Vagina (tissue), 2 donors: ENCODE results near the gene NAA20. TPM values are rescaled to one million over a fixed set of nuclear protein-coding genes. Genes with fewer than 3 reads are reported as not detected.
A peak's percentile ranks its signal among the peaks of the same experiment; 100 is the strongest.

ENCODE experiments used
- DNase-seq, 2 donors: peaks; one replicate each; pipeline ENCODE4 v3.0.0-alpha.2; 2017; ENCODE audit errors: extremely low spot score in 2 of 2
- H3K27ac ChIP-seq: fragments of 200-600 bp; sonication (generic); one replicate; pipeline ENCODE4 v1.5.1; 2019
- H3K27me3 ChIP-seq: fragments of 200-600 bp; sonication (generic); one replicate; pipeline ENCODE4 v1.5.1; 2019
- H3K36me3 ChIP-seq, 2 donors: fragments of 200-600 bp; sonication (generic); one replicate each; pipeline ENCODE4 v1.5.1; 2017 to 2019
- H3K4me1 ChIP-seq: fragments of 200-600 bp; sonication (generic); one replicate; pipeline ENCODE4 v1.5.1; 2019
- H3K4me3 ChIP-seq, 2 donors: fragments of 200-600 bp; sonication (generic); 1 replicate in 1 of 2; 2 replicates in 1 of 2; pipeline ENCODE4 v1.5.1; 2016 to 2019
- H3K9me3 ChIP-seq: fragments of 200-600 bp; sonication (generic); one replicate; pipeline ENCODE4 v1.5.1; 2019
- POLR2A ChIP-seq, 2 donors: fragments of 450-650 bp; IDR thresholded peaks; one replicate each; pipeline ENCODE4 v1.6.1; 2017; ENCODE audit warnings: antibody characterized with exemption in 2 of 2, mild to moderate bottlenecking in 2 of 2, moderate library complexity in 2 of 2
- POLR2AphosphoS5 ChIP-seq, 2 donors: sonication (generic); formaldehyde crosslinking; IDR thresholded peaks; one replicate each; pipeline ENCODE4 v1.9.0; 2017; ENCODE audit warnings: antibody characterized with exemption in 2 of 2, mild to moderate bottlenecking in 2 of 2, low read depth in 1 of 2; ENCODE audit not compliant: insufficient read depth in 1 of 2
- intact Hi-C: fragments of 100-400 bp; cut with DNase I; formaldehyde crosslinking; loops from one replicate; pipeline ENCODE4 v1.15.1; 2023
- total RNA-seq: library from RNA; depleted of rRNA; stranded (reverse); fragments of >200 nt; gene quantifications from one replicate; pipeline ENCODE4 v1.2.3, GENCODE V29; 2016
- TF ChIP-seq, protein P1 (sequence below), 3 experiments: fragments of 450-650 bp in 2 of 3; fragments of 200-600 bp in 1 of 3; sonication (generic) in 1 of 3; IDR thresholded peaks; one replicate each; pipeline ENCODE4 v1.5.1; 2017 to 2019; ENCODE audit warnings: antibody characterized with exemption in 3 of 3, mild to moderate bottlenecking in 2 of 3, moderate library complexity in 2 of 3

The NAA20 gene
- total RNA-seq, 1 donor from 2014 or later, result 28.2 TPM

GRCh38 chr20:19996222-19996621 is 20.9 kb upstream of the NAA20 start:
- TF ChIP-seq POLR2AphosphoS5 (IDR thresholded peaks at IDR 0.05; ENCODE audit: insufficient read depth in 1 of 2, low read depth in 1 of 2) (no peak), POLR2A (IDR thresholded peaks at IDR 0.05) (no peak)
- TF ChIP-seq, protein P1, sequence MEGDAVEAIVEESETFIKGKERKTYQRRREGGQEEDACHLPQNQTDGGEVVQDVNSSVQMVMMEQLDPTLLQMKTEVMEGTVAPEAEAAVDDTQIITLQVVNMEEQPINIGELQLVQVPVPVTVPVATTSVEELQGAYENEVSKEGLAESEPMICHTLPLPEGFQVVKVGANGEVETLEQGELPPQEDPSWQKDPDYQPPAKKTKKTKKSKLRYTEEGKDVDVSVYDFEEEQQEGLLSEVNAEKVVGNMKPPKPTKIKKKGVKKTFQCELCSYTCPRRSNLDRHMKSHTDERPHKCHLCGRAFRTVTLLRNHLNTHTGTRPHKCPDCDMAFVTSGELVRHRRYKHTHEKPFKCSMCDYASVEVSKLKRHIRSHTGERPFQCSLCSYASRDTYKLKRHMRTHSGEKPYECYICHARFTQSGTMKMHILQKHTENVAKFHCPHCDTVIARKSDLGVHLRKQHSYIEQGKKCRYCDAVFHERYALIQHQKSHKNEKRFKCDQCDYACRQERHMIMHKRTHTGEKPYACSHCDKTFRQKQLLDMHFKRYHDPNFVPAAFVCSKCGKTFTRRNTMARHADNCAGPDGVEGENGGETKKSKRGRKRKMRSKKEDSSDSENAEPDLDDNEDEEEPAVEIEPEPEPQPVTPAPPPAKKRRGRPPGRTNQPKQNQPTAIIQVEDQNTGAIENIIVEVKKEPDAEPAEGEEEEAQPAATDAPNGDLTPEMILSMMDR (IDR thresholded peaks at IDR 0.05), result no peak
- intact Hi-C loops, result loop anchor here (5.0 to 10.0 kb wide), 3 partner anchors 111 to 301 kb away; no protein-coding TSS in a partner anchor
- Histone ChIP-seq H3K27ac (no peak overlapping the region), H3K9me3 (no peaks in the 10 kb centered on the region), H3K36me3 (peaks cover 0 to 69% of the 10 kb centered on the region in 2 donors), H3K4me1 (peaks cover 39% of the 10 kb centered on the region), H3K27me3 (no peaks in the 10 kb centered on the region), H3K4me3 (no peak overlapping the region)
- no peak for DNase-seq

- Histone ChIP-seq H3K36me3 (peaks cover 0 to 62% of the 10 kb centered on the region in 2 donors), H3K27me3 (no peaks in the 10 kb centered on the region), H3K27ac (peak overlapping the region; percentile 5), H3K4me1 (peaks cover 37% of the 10 kb centered on the region), H3K4me3 (no peak overlapping the region), H3K9me3 (no peaks in the 10 kb centered on the region)
- no peak for DNase-seq
- TF ChIP-seq, protein P1 (IDR thresholded peaks at IDR 0.05), result no peak
- TF ChIP-seq POLR2A (IDR thresholded peaks at IDR 0.05), result no peak
- no peak for TF ChIP-seq POLR2AphosphoS5 (IDR thresholded peaks at IDR 0.05; ENCODE audit: insufficient read depth in 1 of 2, low read depth in 1 of 2)
- intact Hi-C loops, result loop anchor here (5.0 to 10.0 kb wide), 3 partner anchors 112 to 302 kb away; no protein-coding TSS in a partner anchor
These were observed 20.2 kb upstream of the NAA20 start for GRCh38 chr20:19996917-19997316.

DNA sequence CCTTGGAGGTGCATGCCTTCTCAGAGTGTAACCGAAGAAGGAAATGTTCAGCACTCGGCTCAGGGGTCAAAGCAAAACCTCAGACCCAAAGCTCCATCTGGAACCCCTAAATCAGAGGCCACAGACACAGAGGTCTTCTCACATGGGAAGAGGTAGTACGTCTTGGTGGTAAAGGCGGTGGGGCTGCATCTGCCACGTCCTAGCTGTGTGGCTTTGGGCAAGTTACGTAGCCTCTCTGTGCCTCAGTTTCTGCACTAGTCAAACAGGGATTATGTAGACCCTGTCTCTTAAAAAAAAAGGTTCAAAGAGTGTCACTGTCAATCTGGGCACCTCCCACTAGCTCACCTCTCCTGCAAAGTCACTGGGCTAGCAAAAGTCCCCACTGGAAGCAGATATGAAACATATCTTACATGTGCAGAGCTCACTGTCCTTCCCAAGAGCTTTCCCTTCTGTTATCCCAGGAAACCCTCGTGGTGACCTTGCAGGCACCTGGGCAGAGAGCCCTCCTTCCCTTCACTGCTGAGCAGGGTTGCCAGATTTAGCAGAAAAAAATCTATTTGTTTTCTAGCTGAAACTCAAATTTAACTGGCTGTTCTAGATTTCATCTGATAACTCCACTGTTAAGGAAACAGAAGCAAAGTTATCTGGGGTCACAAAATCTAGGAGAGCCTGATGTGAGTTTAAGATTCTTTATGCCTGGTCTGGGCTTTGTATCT is 18.0 kb upstream of the NAA20 start:
- TF ChIP-seq, protein P1 (IDR thresholded peaks at IDR 0.05), result no peak
- Histone ChIP-seq H3K27ac (no peak overlapping the region), H3K9me3 (no peaks in the 10 kb centered on the region), H3K27me3 (no peaks in the 10 kb centered on the region), H3K4me1 (peaks cover 37% of the 10 kb centered on the region), H3K4me3 (no peak overlapping the region), H3K36me3 (peaks cover 0 to 58% of the 10 kb centered on the region in 2 donors)
- intact Hi-C loops, result loop anchor here (5.0 to 10.0 kb wide), 3 partner anchors 114 to 304 kb away; no protein-coding TSS in a partner anchor
- no peak for DNase-seq

DNA sequence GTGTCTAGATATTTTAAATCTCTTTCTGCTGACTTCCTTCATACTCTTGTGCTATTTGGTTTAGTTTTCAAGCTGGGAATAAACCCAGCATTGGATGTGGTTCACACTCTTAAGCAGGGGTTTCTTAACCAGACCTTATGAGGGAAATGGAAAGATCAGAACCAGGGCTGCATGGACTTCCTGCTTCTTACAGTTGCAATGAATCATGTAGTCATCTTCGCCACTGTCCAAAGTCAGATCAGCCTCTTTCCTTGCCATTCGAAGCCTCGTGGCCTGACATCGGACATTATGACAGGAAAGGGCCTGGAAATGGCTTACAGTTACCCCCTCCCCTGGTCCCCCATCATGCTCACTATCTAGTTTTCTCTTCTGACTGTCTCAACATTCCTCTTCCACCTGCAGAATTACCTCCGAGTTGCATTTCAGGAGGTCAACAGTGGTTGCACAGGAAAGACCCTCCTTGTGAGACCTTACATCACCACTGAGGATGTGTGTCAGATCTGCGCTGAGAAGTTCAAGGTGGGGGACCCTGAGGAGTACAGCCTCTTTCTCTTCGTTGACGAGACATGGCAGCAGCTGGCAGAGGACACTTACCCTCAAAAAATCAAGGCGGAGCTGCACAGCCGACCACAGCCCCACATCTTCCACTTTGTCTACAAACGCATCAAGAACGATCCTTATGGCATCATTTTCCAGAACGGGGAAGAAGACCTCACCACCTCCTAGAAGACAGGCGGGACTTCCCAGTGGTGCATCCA is 16.8 kb upstream of the NAA20 start:
- no peak overlapping the region for H3K4me3 ChIP-seq
- TF ChIP-seq POLR2A (IDR thresholded peaks at IDR 0.05), result no peak
- TF ChIP-seq, protein P1 (IDR thresholded peaks at IDR 0.05), result no peak
- H3K36me3 ChIP-seq, result peaks cover 0 to 51% of the 10 kb centered on the region in 2 donors
- no peaks in the 10 kb centered on the region for H3K27me3 ChIP-seq
- no peak overlapping the region for H3K27ac ChIP-seq
- H3K9me3 ChIP-seq, result no peaks in the 10 kb centered on the region
- intact Hi-C loops, result no loop called here
- no peak for DNase-seq
- peaks cover 30% of the 10 kb centered on the region for H3K4me1 ChIP-seq
